Heart right ventricle (tissue), 16 donors: ENCODE results near the gene LENG9. TPM values are rescaled to one million over a fixed set of nuclear protein-coding genes. Genes with fewer than 3 reads are reported as not detected.
A peak's percentile ranks its signal among the peaks of the same experiment; 100 is the strongest.

Experiments
- ATAC-seq, 8 donors: fragments of 200-7000 bp; cut with Tn5 transposase; one replicate each; pipeline ENCODE4 v1.9.1; 2020; ENCODE audit warnings: mild to moderate bottlenecking in 8 of 8, moderate library complexity in 8 of 8, moderate number of reproducible peaks in 1 of 8
- DNase-seq, 2 donors: peaks; one replicate each; pipeline ENCODE4 v3.0.0-alpha.2; 2020
- H3K27ac ChIP-seq, 10 donors: fragments of 200-600 bp; sonication (generic) in 2 of 10; one replicate each; pipeline versions ENCODE4 v1.5.0 to v1.8.0; 2020 to 2022; ENCODE audit warnings: mild to moderate bottlenecking in 3 of 10
- H3K27me3 ChIP-seq, 7 donors: fragments of 200-600 bp; one replicate each; pipeline ENCODE4 v1.8.0; 2021 to 2022; ENCODE audit warnings: mild to moderate bottlenecking in 2 of 7
- H3K36me3 ChIP-seq, 9 donors: fragments of 200-600 bp; sonication (generic) in 1 of 9; one replicate each; pipeline versions ENCODE4 v1.5.0 to v1.8.0; 2020 to 2022; ENCODE audit warnings: mild to moderate bottlenecking in 2 of 9
- H3K4me1 ChIP-seq, 9 donors: fragments of 200-600 bp; sonication (generic) in 1 of 9; one replicate each; pipeline versions ENCODE4 v1.5.0 to v1.8.0; 2020 to 2022; ENCODE audit warnings: mild to moderate bottlenecking in 4 of 9
- H3K4me3 ChIP-seq, 10 donors: fragments of 200-600 bp; sonication (generic) in 2 of 10; one replicate each; pipeline versions ENCODE4 v1.5.0 to v1.8.0; 2020 to 2022; ENCODE audit warnings: mild to moderate bottlenecking in 7 of 10, moderate library complexity in 2 of 10
- H3K9me3 ChIP-seq, 11 donors: fragments of 200-600 bp in 10 of 11; sonication (generic) in 2 of 11; one replicate each; pipeline versions ENCODE4 v1.5.0 to v1.8.0; 2013 to 2022; ENCODE audit warnings: mild to moderate bottlenecking in 2 of 11, control low read depth in 1 of 11, moderate library complexity in 1 of 11
- CTCF ChIP-seq, 9 donors: fragments of 200-600 bp; sonication (generic) in 2 of 9; IDR thresholded peaks; one replicate each; pipeline versions ENCODE4 v1.5.0 to v1.8.0; 2021 to 2022; ENCODE audit warnings: antibody characterized with exemption in 9 of 9, mild to moderate bottlenecking in 5 of 9, moderate library complexity in 1 of 9
- WGBS, 2 donors: extraction: QIAGEN DNeasy Blood & Tissue Kit; methylation state at CpG; one replicate each; pipeline ENCODE4 v1.1.7; 2013; ENCODE audit warnings: inconsistent platforms in 1 of 2; 5-methylcytosine and 5-hydroxymethylcytosine counted together
- intact Hi-C, 10 donors: fragments of 100-400 bp; cut with DNase I; formaldehyde crosslinking; loops; one replicate each; pipeline versions ENCODE4 v1.11.1 to v1.14.2; 2022
- polyA plus RNA-seq, 2 donors: library from polyadenylated mRNA; stranded (reverse); fragments of 200-250 nt; gene quantifications; one replicate each; pipeline ENCODE4 v1.2.3, GENCODE V29; 2013
- total RNA-seq, 10 donors: library from RNA; stranded (reverse); fragmentation: NEBNext Ultra II Directional in 3 of 10; extraction: Animal tissue kit (Norgen Biotek cat#: 25700) in 3 of 10; gene quantifications; one replicate each; pipeline versions ENCODE4 v1.2.1 to v1.2.4, GENCODE V29; 2021 to 2023
- donor health status: Arrhythmogenic right ventricular cardiomyopathy.
- donor health status: ischemic (EF 13 %, LVEDD 7.1; RV severe dilation, severe dysfunction).
- donor health status: healthy with polysubstance abuse.
- donor health status: DM: no; HTN: yes; CAD: no.
- donor health status: DM: no; HTN: no; CAD: no.
- donor health status: ischemic (EF 25% LVEDD 6.9; RV normal size, moderate dysfunction).
- donor health status: ischemic (EF 25% LVEDD 5.7; RV mildly dilated, moderate dysfunction).
- donor health status: healthy.
- donor health status: DM: yes; HTN: yes; CAD: no.
- donor health status: Ischemic cardiomyopathy.
- donor health status: ischemic (EF 35%, LVEDD 5.7; RV mildly dilated, moderate dysfunction).
- donor health status: nonischemic (EF 11% LVEDD 7.7; RV severe dilation, severe dysfunction).
- donor health status: DM: yes; HTN: yes; CAD: no.
- donor health status: PGD.
- donor health status: ischemic (EF 29% LVEDD 5.4; RV normal size, mild dysfunction).
- donor health status: nonischemic (EF 23%, LVEDD 6.1; RV moderate dilation, normal function).

Gene LENG9
- total and polyA plus RNA-seq, 12 donors = 1.0 to 4.2 (median 1.6) TPM

DNA sequence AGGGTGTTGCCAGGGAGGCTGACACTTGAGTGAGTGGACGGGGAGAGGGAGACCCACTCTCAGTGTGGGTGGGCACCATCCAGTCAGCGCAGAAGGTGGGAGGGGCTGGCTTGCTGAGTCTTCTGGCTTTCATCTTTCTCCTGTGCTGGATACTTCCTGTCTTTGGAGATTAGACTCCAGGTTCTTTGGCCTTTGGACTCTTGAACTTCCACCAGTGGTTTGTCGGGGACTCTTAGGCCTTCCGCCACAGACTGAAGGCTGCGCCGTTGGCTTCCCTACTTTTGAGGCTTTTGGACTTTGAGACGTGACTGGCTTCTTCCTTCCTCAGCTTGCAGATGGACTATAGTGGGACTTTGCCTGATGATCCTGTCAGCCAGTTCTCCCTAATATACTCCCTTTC is 18.8 kb downstream of the LENG9 start:
- WGBS, 2 donors = 72 to 85% methylated on average over 7 of the region's 7 CpGs
- H3K4me3 ChIP-seq = no peak overlapping the region
- H3K27ac ChIP-seq = no peak overlapping the region
- no peak for DNase-seq
- no peaks in the 10 kb centered on the region for H3K27me3 ChIP-seq
- peaks cover 0 to 54% (median 16%) of the 10 kb centered on the region in 9 donors for H3K36me3 ChIP-seq
- no peak for TF ChIP-seq CTCF (IDR thresholded peaks at IDR 0.05)
- no peak for ATAC-seq
- intact Hi-C loops = no loop called here
- H3K9me3 ChIP-seq = no peaks in the 10 kb centered on the region
- H3K4me1 ChIP-seq = peaks cover 0 to 22% (median 20%) of the 10 kb centered on the region in 9 donors

GRCh38 chr19:54440641-54441040 is 22.9 kb downstream of the LENG9 start:
- 92 to 97% methylated on average over 5 of the region's 5 CpGs for WGBS, 2 donors
- intact Hi-C loops = no loop called here
- Histone ChIP-seq H3K27me3 (no peaks in the 10 kb centered on the region), H3K36me3 (peaks cover 0 to 51% (median 16%) of the 10 kb centered on the region in 9 donors), H3K27ac (no peak overlapping the region), H3K4me1 (peaks cover 4 to 30% (median 16%) of the 10 kb centered on the region in 9 donors), H3K4me3 (no peak overlapping the region), H3K9me3 (no peaks in the 10 kb centered on the region)
- DNase-seq (no peak), ATAC-seq (no peak)
- TF ChIP-seq CTCF (IDR thresholded peaks at IDR 0.05) = no peak

DNA sequence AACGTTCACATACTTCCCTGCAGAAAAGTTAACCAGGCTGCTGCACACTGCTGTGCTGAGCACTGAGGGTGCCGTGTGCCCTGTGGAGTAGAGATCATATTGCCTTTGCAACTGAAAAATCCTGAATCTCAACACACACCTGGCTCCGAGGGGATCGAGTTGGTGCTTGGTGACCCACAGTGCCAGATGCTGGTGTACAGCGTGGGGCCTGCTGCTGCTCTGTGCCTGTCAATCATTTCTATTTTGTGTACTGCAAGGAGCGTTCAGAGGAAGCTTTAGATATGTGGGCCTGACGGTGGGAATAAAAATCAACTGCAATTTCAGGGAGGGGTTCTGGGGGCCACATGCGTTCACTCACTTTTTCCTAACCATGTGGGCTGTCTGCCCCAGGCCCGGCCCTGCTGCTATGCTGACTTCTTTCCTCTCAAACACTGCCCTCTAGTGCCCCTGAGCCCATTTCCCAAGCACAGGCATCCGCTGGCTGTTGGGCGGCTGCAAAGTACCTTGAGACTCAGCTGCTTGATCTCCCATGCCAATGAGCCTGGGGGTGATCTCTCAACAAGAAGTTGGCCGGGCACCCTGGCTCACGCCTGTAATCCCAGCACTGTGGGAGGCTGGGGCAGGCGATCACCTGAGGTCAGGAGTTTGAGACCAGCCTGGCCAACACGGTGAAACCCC is 24.3 kb downstream of the LENG9 start:
- Histone ChIP-seq H3K27me3 (peaks cover 0 to 6% (median 0%) of the 10 kb centered on the region in 7 donors), H3K36me3 (peaks cover 0 to 38% (median 7%) of the 10 kb centered on the region in 9 donors), H3K27ac (no peak overlapping the region), H3K9me3 (no peaks in the 10 kb centered on the region), H3K4me1 (peaks cover 6 to 40% (median 24%) of the 10 kb centered on the region in 9 donors), H3K4me3 (no peak overlapping the region)
- peak in 6 of 9 donors; percentile 27 to 57 (median 48) for TF ChIP-seq CTCF (IDR thresholded peaks at IDR 0.05)
- DNase-seq (no peak), ATAC-seq (peak in 6 of 8 donors; percentile 20 to 42 (median 37))
- 60 to 65% methylated on average over 15 of the region's 15 CpGs for WGBS, 2 donors
- intact Hi-C loops = no loop called here

DNA sequence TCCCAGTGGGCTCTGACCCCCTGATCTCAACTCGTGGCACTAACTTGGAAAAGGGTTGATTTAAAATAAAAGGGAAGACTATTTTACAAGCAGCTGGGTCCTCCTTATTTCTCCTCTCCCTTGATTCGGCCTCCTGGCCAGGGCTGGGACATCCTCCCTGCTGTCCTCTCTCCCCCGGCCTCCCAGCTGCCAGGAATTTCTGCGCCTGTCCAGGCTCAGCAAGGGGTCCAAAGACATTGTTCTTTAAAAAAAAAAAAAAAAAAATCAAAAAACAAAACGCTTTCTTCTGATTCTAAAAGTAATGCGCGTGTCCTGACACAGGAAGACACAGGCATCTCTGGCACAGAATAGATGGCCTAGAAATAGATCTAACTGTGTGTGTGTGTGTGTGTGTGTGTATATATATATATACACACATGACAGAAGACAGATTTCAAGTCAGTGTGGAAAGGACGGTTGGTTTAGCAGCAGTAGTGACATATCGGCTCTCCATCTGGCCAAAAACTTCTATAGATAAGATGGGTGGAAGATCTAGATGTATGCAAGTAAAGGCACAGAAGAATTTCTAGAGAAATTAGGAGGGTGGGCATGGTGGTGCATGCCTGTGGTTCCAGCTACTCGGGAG is 26.8 kb downstream of the LENG9 start:
- WGBS, 2 donors = 52 to 55% methylated on average over 10 of the region's 10 CpGs
- ATAC-seq (peak in 3 of 8 donors; percentile 13 to 41 (median 35)), DNase-seq (peak in 1 of 2 donors; percentile 3)
- Histone ChIP-seq H3K27me3 (peaks cover 0 to 24% (median 4%) of the 10 kb centered on the region in 7 donors), H3K4me1 (peaks cover 6 to 44% (median 25%) of the 10 kb centered on the region in 9 donors), H3K27ac (peak overlapping the region in 1 of 10 donors; percentile 22), H3K9me3 (no peaks in the 10 kb centered on the region), H3K4me3 (no peak overlapping the region), H3K36me3 (peaks cover 0 to 19% (median 0%) of the 10 kb centered on the region in 9 donors)
- TF ChIP-seq CTCF (IDR thresholded peaks at IDR 0.05) = no peak
- intact Hi-C loops = no loop called here
